ENCODE measurements around the gene ZNF662. TPM values are rescaled to one million over a fixed set of nuclear protein-coding genes. Genes with fewer than 3 reads are reported as not detected.

Gene ZNF662
- total and polyA plus RNA-seq, 9 of the 15 experiments (the other 6 are each of a cell fraction or from before 2014, with no cell fraction given) = 0.07 to 0.55 (median 0.27) TPM

DNA sequence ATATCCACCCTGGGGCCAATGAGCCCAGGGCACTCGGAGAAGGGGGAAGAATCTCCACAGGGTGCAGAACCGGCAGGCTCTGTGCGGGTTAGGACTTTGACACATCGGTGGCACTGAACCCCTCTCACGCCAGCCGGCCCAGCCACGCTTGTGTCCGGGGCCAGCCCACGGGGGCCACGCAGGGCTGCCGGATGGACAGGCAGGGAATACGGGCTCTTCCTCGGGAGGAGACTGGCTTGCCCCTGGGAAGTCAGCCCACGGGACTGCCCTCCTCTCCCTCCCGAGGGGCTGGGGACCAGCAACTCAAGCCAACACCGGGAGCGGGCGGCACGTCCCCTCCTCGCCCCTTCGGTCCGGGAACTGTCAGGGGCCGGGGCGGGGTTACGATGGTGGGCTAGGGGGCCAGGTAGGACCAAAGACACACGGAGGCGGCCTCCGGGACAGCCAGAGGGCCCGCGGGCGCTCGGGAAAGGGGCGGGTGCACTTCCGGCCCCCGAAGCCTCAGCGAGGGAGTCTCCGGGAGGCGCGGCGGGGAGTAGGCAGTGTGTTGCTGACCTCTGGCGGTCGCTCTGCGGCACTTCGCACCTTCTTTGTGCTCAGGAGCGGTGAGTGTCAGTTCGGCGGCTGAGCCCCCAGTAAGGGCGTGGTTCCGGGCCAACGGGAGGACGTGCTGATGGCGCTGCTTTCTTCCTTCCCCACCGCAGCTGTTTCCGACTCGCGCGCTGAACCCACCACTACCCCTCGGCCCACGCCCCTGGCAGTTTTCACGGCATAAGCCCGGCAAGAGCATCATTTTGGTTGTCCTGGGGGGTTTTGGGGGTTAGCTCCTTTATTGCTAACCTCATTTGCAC is 25.1 kb upstream of the ZNF662 start (continued):
- TF ChIP-seq, protein P1, sequence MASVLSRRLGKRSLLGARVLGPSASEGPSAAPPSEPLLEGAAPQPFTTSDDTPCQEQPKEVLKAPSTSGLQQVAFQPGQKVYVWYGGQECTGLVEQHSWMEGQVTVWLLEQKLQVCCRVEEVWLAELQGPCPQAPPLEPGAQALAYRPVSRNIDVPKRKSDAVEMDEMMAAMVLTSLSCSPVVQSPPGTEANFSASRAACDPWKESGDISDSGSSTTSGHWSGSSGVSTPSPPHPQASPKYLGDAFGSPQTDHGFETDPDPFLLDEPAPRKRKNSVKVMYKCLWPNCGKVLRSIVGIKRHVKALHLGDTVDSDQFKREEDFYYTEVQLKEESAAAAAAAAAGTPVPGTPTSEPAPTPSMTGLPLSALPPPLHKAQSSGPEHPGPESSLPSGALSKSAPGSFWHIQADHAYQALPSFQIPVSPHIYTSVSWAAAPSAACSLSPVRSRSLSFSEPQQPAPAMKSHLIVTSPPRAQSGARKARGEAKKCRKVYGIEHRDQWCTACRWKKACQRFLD (CRISPR knock-in tag; IDR thresholded peaks at IDR 0.05) = no peak
- TF ChIP-seq NR1H2 (CRISPR knock-in tag; IDR thresholded peaks at IDR 0.05) = no peak
- TF ChIP-seq MCM3 (IDR thresholded peaks at IDR 0.05) = no peak
- no peak for TF ChIP-seq HMG20A (CRISPR knock-in tag; conservative IDR thresholded peaks at IDR 0.05)
- no peak for TF ChIP-seq PYGO2 (tag; IDR thresholded peaks at IDR 0.05)
- TF ChIP-seq POLR2H (tag; IDR thresholded peaks at IDR 0.05; ENCODE audit: low read depth) = no peak
- TF ChIP-seq RBM14 (IDR thresholded peaks at IDR 0.05; ENCODE audit: borderline replicate concordance, insufficient read depth, low read depth, low read length) = no peak
- TF ChIP-seq TEAD4 (IDR thresholded peaks at IDR 0.05; ENCODE audit: low read length) = no peak
- TF ChIP-seq TEAD4 (CRISPR knock-in tag; IDR thresholded peaks at IDR 0.05; ENCODE audit: borderline replicate concordance) = no peak
- no peak for TF ChIP-seq SREBF2 (CRISPR knock-in tag; IDR thresholded peaks at IDR 0.05)
- TF ChIP-seq ZNF140 (CRISPR knock-in tag; IDR thresholded peaks at IDR 0.05) = no peak
- TF ChIP-seq, protein P2, sequence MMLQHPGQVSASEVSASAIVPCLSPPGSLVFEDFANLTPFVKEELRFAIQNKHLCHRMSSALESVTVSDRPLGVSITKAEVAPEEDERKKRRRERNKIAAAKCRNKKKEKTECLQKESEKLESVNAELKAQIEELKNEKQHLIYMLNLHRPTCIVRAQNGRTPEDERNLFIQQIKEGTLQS (IDR thresholded peaks at IDR 0.05) = no peak
- TF ChIP-seq, protein P2 (CRISPR knock-in tag; conservative IDR thresholded peaks at IDR 0.05) = no peak
- no peak for TF ChIP-seq TAF9B (IDR thresholded peaks at IDR 0.05; ENCODE audit: partially characterized antibody)
- no peak for TF ChIP-seq NCOA2 (IDR thresholded peaks at IDR 0.05; ENCODE audit: partially characterized antibody in 2 of 2)
- TF ChIP-seq PPARD (CRISPR knock-in tag; IDR thresholded peaks at IDR 0.05) = no peak
- TF ChIP-seq OTX1 (CRISPR knock-in tag; IDR thresholded peaks at IDR 0.05) = no peak; the same call in 1 of the 2 replicates
- no peak for TF ChIP-seq RFX7 (CRISPR knock-in tag; IDR thresholded peaks at IDR 0.05)
- no peak for TF ChIP-seq ZNF212 (CRISPR knock-in tag; IDR thresholded peaks at IDR 0.05)
- TF ChIP-seq WHSC1 (IDR thresholded peaks at IDR 0.05; ENCODE audit: low read length) = no peak
- no peak for TF ChIP-seq NFE2L1 (tag; IDR thresholded peaks at IDR 0.05; ENCODE audit: borderline replicate concordance, low read depth)
- no peak for TF ChIP-seq ZNF764 (CRISPR knock-in tag; IDR thresholded peaks at IDR 0.05; ENCODE audit: low read depth)
- TF ChIP-seq MCM7 (IDR thresholded peaks at IDR 0.05) = no peak
- TF ChIP-seq HDGF (IDR thresholded peaks at IDR 0.05) = no peak
- no peak for TF ChIP-seq BCOR (IDR thresholded peaks at IDR 0.05)
- no peak for TF ChIP-seq ZNF197 (CRISPR knock-in tag; IDR thresholded peaks at IDR 0.05; ENCODE audit: low read depth)
- TF ChIP-seq BCL6 (CRISPR knock-in tag; IDR thresholded peaks at IDR 0.05) = no peak
- peak; percentile 83 for TF ChIP-seq HMGN3 (IDR thresholded peaks at IDR 0.05; ENCODE audit: borderline replicate concordance, extremely low read depth, insufficient read length, low read depth, low read length)
- TF ChIP-seq RCOR1 (IDR thresholded peaks at IDR 0.05; ENCODE audit: borderline replicate concordance in 1 of 2, low read depth in 2 of 2, low read length in 2 of 2) = peak in 1 of 2 experiments; percentile 82; a peak in 2 of 4 replicates
- TF ChIP-seq POLR3A (IDR thresholded peaks at IDR 0.05; ENCODE audit: borderline replicate concordance, extremely low read depth, insufficient read depth, insufficient read length) = no peak

Data from K562 (cell line).